KMS-11 (cell line): ENCODE results near the gene UBN1.

Source experiments
- H2AFZ ChIP-seq: fragments of 200-600 bp; sonication (generic); 2 replicates; pipeline ENCODE4 v1.6.1; 2016; ENCODE audit warnings: antibody characterized with exemption, mixed run types, low read depth
- H3K27ac ChIP-seq: fragments of 200-600 bp; sonication (generic); 2 replicates; pipeline ENCODE4 v1.6.1; 2016; ENCODE audit warnings: mild to moderate bottlenecking, mixed run types
- H3K27me3 ChIP-seq: fragments of 200-600 bp; sonication (generic); 2 replicates; pipeline ENCODE4 v1.6.1; 2017; ENCODE audit warnings: mild to moderate bottlenecking, low read depth, mixed run types, moderate library complexity; ENCODE audit not compliant: insufficient read depth
- H3K36me3 ChIP-seq: fragments of 200-600 bp; sonication (generic); 2 replicates; pipeline ENCODE4 v1.6.1; 2017; ENCODE audit warnings: mild to moderate bottlenecking, mixed run types; ENCODE audit not compliant: insufficient read depth
- H3K4me1 ChIP-seq: fragments of 200-600 bp; sonication (generic); 2 replicates; pipeline ENCODE4 v1.6.1; 2016; ENCODE audit warnings: mild to moderate bottlenecking, low read depth, mixed run types; ENCODE audit not compliant: poor library complexity, severe bottlenecking
- H3K4me2 ChIP-seq: fragments of 200-600 bp; sonication (generic); 2 replicates; pipeline ENCODE4 v1.7.0; 2016; ENCODE audit warnings: mild to moderate bottlenecking, mixed run types
- H3K4me3 ChIP-seq: fragments of 200-600 bp; sonication (generic); IDR thresholded peaks from 2 replicates; pipeline ENCODE4 v1.6.1; 2017; ENCODE audit warnings: low read depth, low read length, mixed read lengths; ENCODE audit not compliant: insufficient read depth
- H3K79me2 ChIP-seq: fragments of 200-600 bp; sonication (generic); 2 replicates; pipeline ENCODE4 v1.6.1; 2016; ENCODE audit warnings: low read depth, mixed run types; ENCODE audit not compliant: insufficient read depth
- H3K9ac ChIP-seq: fragments of 200-600 bp; sonication (generic); 2 replicates; pipeline ENCODE4 v1.6.1; 2016; ENCODE audit warnings: mild to moderate bottlenecking, mixed run types
- H4K20me1 ChIP-seq: fragments of 200-600 bp; sonication (generic); 2 replicates; pipeline ENCODE4 v1.6.1; 2016; ENCODE audit warnings: mild to moderate bottlenecking, mixed run types; ENCODE audit not compliant: insufficient read depth
- TF ChIP-seq, protein P1 (sequence below): fragments of 200-600 bp; sonication (generic); conservative IDR thresholded peaks from 2 replicates; pipeline ENCODE4 v1.6.1; 2017; ENCODE audit warnings: low read depth, mild to moderate bottlenecking, antibody characterized with exemption, low read length, moderate library complexity, mixed read lengths

UBN1 gene

GRCh38 chr16:4886151-4886550 lies 38.9 kb downstream of the UBN1 start:
- Histone ChIP-seq H3K36me3 (0 out of 2 replicates have a peak, but pooled peaks cover 4% of the 10 kb centered on the region), H3K4me3 (no peak overlapping the region), H3K27me3 (no peaks in the 10 kb centered on the region), H2AFZ (no peak overlapping the region), H3K79me2 (no peaks in the 10 kb centered on the region), H3K27ac (no peak overlapping the region), H3K4me2 (no peak overlapping the region), H4K20me1 (no peaks in the 10 kb centered on the region), H3K9ac (no peak overlapping the region), H3K4me1 (no peaks in the 10 kb centered on the region)
- TF ChIP-seq, protein P1, sequence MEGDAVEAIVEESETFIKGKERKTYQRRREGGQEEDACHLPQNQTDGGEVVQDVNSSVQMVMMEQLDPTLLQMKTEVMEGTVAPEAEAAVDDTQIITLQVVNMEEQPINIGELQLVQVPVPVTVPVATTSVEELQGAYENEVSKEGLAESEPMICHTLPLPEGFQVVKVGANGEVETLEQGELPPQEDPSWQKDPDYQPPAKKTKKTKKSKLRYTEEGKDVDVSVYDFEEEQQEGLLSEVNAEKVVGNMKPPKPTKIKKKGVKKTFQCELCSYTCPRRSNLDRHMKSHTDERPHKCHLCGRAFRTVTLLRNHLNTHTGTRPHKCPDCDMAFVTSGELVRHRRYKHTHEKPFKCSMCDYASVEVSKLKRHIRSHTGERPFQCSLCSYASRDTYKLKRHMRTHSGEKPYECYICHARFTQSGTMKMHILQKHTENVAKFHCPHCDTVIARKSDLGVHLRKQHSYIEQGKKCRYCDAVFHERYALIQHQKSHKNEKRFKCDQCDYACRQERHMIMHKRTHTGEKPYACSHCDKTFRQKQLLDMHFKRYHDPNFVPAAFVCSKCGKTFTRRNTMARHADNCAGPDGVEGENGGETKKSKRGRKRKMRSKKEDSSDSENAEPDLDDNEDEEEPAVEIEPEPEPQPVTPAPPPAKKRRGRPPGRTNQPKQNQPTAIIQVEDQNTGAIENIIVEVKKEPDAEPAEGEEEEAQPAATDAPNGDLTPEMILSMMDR = no peak

GRCh38 chr16:4888428-4889135 lies 41.3 kb downstream of the UBN1 start:
- Histone ChIP-seq H3K27ac (no peak overlapping the region), H3K4me2 (no peak overlapping the region), H3K36me3 (0 out of 2 replicates have a peak, but pooled peaks cover 4% of the 10 kb centered on the region), H3K9ac (no peak overlapping the region), H2AFZ (no peak overlapping the region), H3K4me1 (no peaks in the 10 kb centered on the region), H3K79me2 (no peaks in the 10 kb centered on the region), H3K27me3 (no peaks in the 10 kb centered on the region), H3K4me3 (no peak overlapping the region), H4K20me1 (no peaks in the 10 kb centered on the region)
- TF ChIP-seq, protein P1 = no peak

- Histone ChIP-seq H2AFZ (no peak overlapping the region), H3K36me3 (no peaks in the 10 kb centered on the region), H3K27me3 (no peaks in the 10 kb centered on the region), H3K4me1 (no peaks in the 10 kb centered on the region), H3K4me2 (no peak overlapping the region), H3K9ac (no peak overlapping the region), H4K20me1 (no peaks in the 10 kb centered on the region), H3K79me2 (no peaks in the 10 kb centered on the region), H3K27ac (no peak overlapping the region), H3K4me3 (no peak overlapping the region)
- TF ChIP-seq, protein P1 = no peak
Observed at GRCh38 chr16:4890026-4890425, 42.7 kb downstream of the UBN1 start.

DNA sequence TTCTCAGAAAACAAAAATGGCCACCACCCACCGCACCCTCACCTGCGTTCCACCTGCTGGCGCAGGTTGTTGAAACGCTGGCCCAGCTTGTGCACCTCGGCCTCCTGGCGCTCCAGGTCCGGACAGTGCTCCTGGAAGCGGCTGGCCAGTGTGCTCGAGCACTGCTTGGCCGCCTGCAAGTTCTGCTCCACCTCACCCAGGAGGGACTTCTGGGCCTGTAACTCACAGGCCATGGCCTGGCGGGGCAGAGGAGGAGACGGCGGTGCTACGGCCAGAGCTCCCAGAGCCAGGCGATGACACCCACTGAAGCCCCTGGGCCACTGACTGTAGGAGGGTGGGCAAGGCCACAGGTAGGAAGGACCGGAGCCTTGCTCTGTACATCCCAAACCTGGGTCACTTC lies 43.4 kb downstream of the UBN1 start:
- no peaks in the 10 kb centered on the region for H3K79me2 ChIP-seq
- no peak overlapping the region for H2AFZ ChIP-seq
- H3K27ac ChIP-seq = no peak overlapping the region
- H3K4me3 ChIP-seq = no peak overlapping the region
- TF ChIP-seq, protein P1 = no peak
- H3K4me2 ChIP-seq = no peak overlapping the region
- H3K27me3 ChIP-seq = no peaks in the 10 kb centered on the region
- H3K9ac ChIP-seq = no peak overlapping the region
- H3K36me3 ChIP-seq = no peaks in the 10 kb centered on the region
- H4K20me1 ChIP-seq = no peaks in the 10 kb centered on the region
- H3K4me1 ChIP-seq = no peaks in the 10 kb centered on the region
